Peyer's patch (tissue), 4 donors: Measurements from ENCODE around the gene MAML1.

Experiments
- CTCF ChIP-seq, 6 experiments: fragments of 450-650 bp in 4 of 6; fragments of 200-600 bp in 2 of 6; sonication (generic) in 1 of 6; IDR thresholded peaks; one replicate each; pipeline ENCODE4 v1.5.1; 2017 to 2019; ENCODE audit warnings: antibody characterized with exemption in 6 of 6, mild to moderate bottlenecking in 3 of 6, moderate library complexity in 1 of 6
- POLR2A ChIP-seq, 2 donors: fragments of 450-650 bp; IDR thresholded peaks; one replicate each; pipeline ENCODE4 v1.5.1; 2017; ENCODE audit warnings: antibody characterized with exemption in 2 of 2, mild to moderate bottlenecking in 2 of 2, moderate library complexity in 2 of 2

- TF ChIP-seq CTCF (IDR thresholded peaks at IDR 0.05) (no peak), POLR2A (IDR thresholded peaks at IDR 0.05) (no peak)
These were observed 79.7 kb downstream of the MAML1 start for GRCh38 chr5:179812135-179812825.
